ENCODE measurements around the gene IVNS1ABP. TPM values are rescaled to one million over a fixed set of nuclear protein-coding genes. Genes with fewer than 3 reads are reported as not detected.

IVNS1ABP gene
- total and polyA plus RNA-seq, 10 of the 15 experiments (the other 5 are each of a cell fraction or from before 2014, with no cell fraction given): 19.2 to 154 (median 43.9) TPM

GRCh38 chr1:185338719-185339622 lies 21.9 kb upstream of the IVNS1ABP start (continued):
- TF ChIP-seq SKIL (IDR thresholded peaks at IDR 0.05; ENCODE audit: low read depth, poor library complexity, severe bottlenecking): peak; percentile 78
- TF ChIP-seq E2F4 (IDR thresholded peaks at IDR 0.05; ENCODE audit: low read depth, low read length): no peak
- TF ChIP-seq EGR1 (IDR thresholded peaks at IDR 0.05; ENCODE audit: borderline replicate concordance in 1 of 2, low read depth in 2 of 2, low read length in 2 of 2): 0 out of 3 replicates have a peak, but pooled peaks of 1 of the 2 experiments have one; percentile 23
- TF ChIP-seq EZH2 (IDR thresholded peaks at IDR 0.05; ENCODE audit: borderline replicate concordance, control insufficient read depth, low read depth, low read length): peak; percentile 78; the same call in 1 of the 2 replicates
- peak; percentile 84 for TF ChIP-seq RELA (IDR thresholded peaks at IDR 0.05; ENCODE audit: borderline replicate concordance, partially characterized antibody)
- TF ChIP-seq E4F1 (IDR thresholded peaks at IDR 0.05; ENCODE audit: borderline replicate concordance, partially characterized antibody): no peak
- TF ChIP-seq NR2C1 (IDR thresholded peaks at IDR 0.05): no peak
- TF ChIP-seq CHD2 (IDR thresholded peaks at IDR 0.05; ENCODE audit: borderline replicate concordance, low read depth, low read length): peak; percentile 67; the same call in 1 of the 2 replicates
- TF ChIP-seq SREBF1 (IDR thresholded peaks at IDR 0.05; ENCODE audit: low read length): no peak
- TF ChIP-seq PAX5 (IDR thresholded peaks at IDR 0.05; ENCODE audit: borderline replicate concordance, low read depth, low read length): peak; percentile 94; the same call in 1 of the 2 replicates
- TF ChIP-seq STAT1 (conservative IDR thresholded peaks at IDR 0.05): no peak
- no peak for TF ChIP-seq TAF1 (IDR thresholded peaks at IDR 0.05; ENCODE audit: borderline replicate concordance, low read depth, low read length)
- TF ChIP-seq IKZF2 (IDR thresholded peaks at IDR 0.05): peak; percentile 96
- peak; percentile 44; the same call in 1 of the 2 replicates for TF ChIP-seq PML (IDR thresholded peaks at IDR 0.05; ENCODE audit: low read length)
- TF ChIP-seq MEF2B (IDR thresholded peaks at IDR 0.05; ENCODE audit: partially characterized antibody, poor library complexity, severe bottlenecking): peak; percentile 71
- TF ChIP-seq ZNF622 (IDR thresholded peaks at IDR 0.05): no peak
- TF ChIP-seq IRF3 (IDR thresholded peaks at IDR 0.05): no peak
- TF ChIP-seq KAT2A (conservative IDR thresholded peaks at IDR 0.05; ENCODE audit: control insufficient read depth, low read depth, low read length): no peak
- no peak for TF ChIP-seq ELK1 (IDR thresholded peaks at IDR 0.05; ENCODE audit: low read depth, low read length)
- TF ChIP-seq MTA2 (IDR thresholded peaks at IDR 0.05; ENCODE audit: low read depth): peak; percentile 98

Data from GM12878 (cell line).